Superior temporal gyrus (tissue), 1 donor: ENCODE measurements around the gene PHF23.

Experiments
- DNase-seq: peaks from one replicate; pipeline ENCODE4 v3.0.0-alpha.2; 2016; ENCODE audit errors: extremely low spot score

PHF23 gene

GRCh38 chr17:7239091-7240027 lies at the start of gene PHF23:
Gene PHF23 (minus strand): TSS chr17:7239457. CDS start chr17:7239279, 178 bp downstream.
- peak; percentile 100 for DNase-seq

- no peak for DNase-seq
These were observed 46.4 kb upstream of the PHF23 start for GRCh38 chr17:7285679-7286078.

- no peak for DNase-seq
These were observed 45.7 kb upstream of the PHF23 start for GRCh38 chr17:7284911-7285310.

GRCh38 chr17:7283471-7284216 lies 44.4 kb upstream of the PHF23 start:
- DNase-seq, result no peak

GRCh38 chr17:7282752-7283321 lies 43.6 kb upstream of the PHF23 start:
- no peak for DNase-seq

- DNase-seq, result no peak
These were observed 42.9 kb upstream of the PHF23 start for GRCh38 chr17:7281953-7282751.

- DNase-seq, result peak; percentile 47
These were observed 42.1 kb upstream of the PHF23 start, which contains the start of gene SLC2A4 for GRCh38 chr17:7281074-7281952. Gene SLC2A4 (plus strand): TSS chr17:7281718. CDS start chr17:7281935, 217 bp downstream.

GRCh38 chr17:7280519-7281073 lies 41.3 kb upstream of the PHF23 start:
- peak; percentile 90 for DNase-seq

- DNase-seq, result no peak
These were observed 40.2 kb upstream of the PHF23 start for GRCh38 chr17:7279448-7279847.

GRCh38 chr17:7266784-7267183 lies 27.5 kb upstream of the PHF23 start:
- DNase-seq, result no peak

GRCh38 chr17:7263801-7264078 lies 24.5 kb upstream of the PHF23 start:
- DNase-seq, result no peak

GRCh38 chr17:7262935-7263800 lies 23.9 kb upstream of the PHF23 start:
- no peak for DNase-seq

GRCh38 chr17:7262192-7262934 lies 23.1 kb upstream of the PHF23 start, which contains the start of gene CLDN7:
Gene CLDN7 (minus strand): TSS chr17:7262478. CDS start chr17:7262043, 435 bp downstream.
- no peak for DNase-seq

- DNase-seq, result no peak
These were observed 22.3 kb upstream of the PHF23 start for GRCh38 chr17:7261379-7262191.

- DNase-seq, result no peak
These were observed 21.6 kb upstream of the PHF23 start for GRCh38 chr17:7260651-7261378.

GRCh38 chr17:7260151-7260550 lies 20.9 kb upstream of the PHF23 start:
- no peak for DNase-seq

- no peak for DNase-seq
These were observed 20.3 kb upstream of the PHF23 start for GRCh38 chr17:7259555-7259889.
